ENCODE data around the gene UBE2E2. TPM values are rescaled to one million over a fixed set of nuclear protein-coding genes. Genes with fewer than 3 reads are reported as not detected.
A peak's percentile ranks its signal among the peaks of the same experiment; 100 is the strongest.

Gene UBE2E2
- total RNA-seq, 2 experiments from 2014 or later: 41.1 to 48.8 TPM

DNA sequence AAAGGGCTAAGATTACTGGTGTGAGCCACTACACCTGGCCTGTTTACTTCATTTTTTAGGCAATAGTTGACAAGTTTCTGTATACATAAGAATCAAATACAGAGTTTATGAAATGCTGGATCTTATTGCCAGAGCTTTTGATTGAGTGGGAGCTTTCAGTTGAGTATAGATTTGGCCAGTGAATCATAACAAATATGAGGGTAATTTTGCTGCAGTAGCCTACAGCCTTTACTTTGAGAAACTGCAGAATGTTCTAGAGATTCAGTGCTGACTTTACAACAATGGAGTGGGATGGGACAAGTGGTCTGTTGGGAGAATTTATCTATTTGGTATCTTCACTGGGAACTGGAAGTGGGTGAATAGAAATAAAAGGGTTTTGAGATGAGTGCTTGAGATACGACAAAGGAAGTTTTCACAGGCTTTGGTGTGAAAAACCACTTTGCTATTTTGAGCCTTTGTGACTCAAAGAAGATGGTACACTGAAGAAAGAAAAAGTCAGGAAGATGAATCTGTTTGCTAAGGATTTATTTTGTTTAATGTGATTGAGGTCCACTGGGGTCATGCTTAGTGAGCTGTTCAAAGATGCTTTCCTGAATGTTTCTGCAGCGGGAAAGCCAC lies 227.8 kb downstream of the UBE2E2 start:
- H3K4me2 ChIP-seq (ENCODE audit: low read length): peak overlapping the region; percentile 25
- no peaks in the 10 kb centered on the region for H4K20me1 ChIP-seq (ENCODE audit: insufficient read depth, low read length)
- H3K9me2 ChIP-seq (ENCODE audit: insufficient read depth, low read length): no peaks in the 10 kb centered on the region
- H3K79me2 ChIP-seq (ENCODE audit: insufficient read depth, low read depth, low read length): peaks cover 17% of the 10 kb centered on the region; the same call in 1 of the 2 replicates
- peak overlapping the region; percentile 19; the same call in 1 of the 2 replicates for H2AFZ ChIP-seq (ENCODE audit: low read length)
- H3K4me1 ChIP-seq (ENCODE audit: insufficient read depth, low read length, poor library complexity, severe bottlenecking): peaks cover 43% of the 10 kb centered on the region
- TF ChIP-seq CTCF (conservative IDR thresholded peaks at IDR 0.05; ENCODE audit: low read length): no peak
- no peak for TF ChIP-seq EZH2phosphoT487 (IDR thresholded peaks at IDR 0.05; ENCODE audit: borderline replicate concordance, low read depth, low read length)
- DNase-seq (ENCODE audit: low spot score): no peak
- no peak overlapping the region for H3K4me3 ChIP-seq (ENCODE audit: low read depth, low read length, poor library complexity, severe bottlenecking)
- intact Hi-C loops (cut with micrococcal nuclease; ENCODE audit: unreplicated experiment): no loop called here
- POLR2A ChIA-PET: interaction anchor here (0.6 to 6.0 kb wide), 9 partner anchors 9 to 224 kb away, joined by 3 to 24 read pairs (median 4); no protein-coding TSS in a partner anchor
- CTCF ChIA-PET (ENCODE audit: unreplicated experiment): interaction anchor here (1.7 kb wide), 1 partner anchor 10 kb away, joined by 6 read pairs; no protein-coding TSS in a partner anchor
- no TSS peak for BruUV-seq (replicated peaks)
- no peaks in the 10 kb centered on the region; the same call in 1 of the 2 replicates for H3K36me3 ChIP-seq (ENCODE audit: insufficient read depth, low read length)
- H3K27ac ChIP-seq (ENCODE audit: low read depth, low read length, poor library complexity, severe bottlenecking): no peak overlapping the region
- H3K9me3 ChIP-seq (ENCODE audit: low read length): peaks cover 9% of the 10 kb centered on the region; the same call in 1 of the 2 replicates

DNA sequence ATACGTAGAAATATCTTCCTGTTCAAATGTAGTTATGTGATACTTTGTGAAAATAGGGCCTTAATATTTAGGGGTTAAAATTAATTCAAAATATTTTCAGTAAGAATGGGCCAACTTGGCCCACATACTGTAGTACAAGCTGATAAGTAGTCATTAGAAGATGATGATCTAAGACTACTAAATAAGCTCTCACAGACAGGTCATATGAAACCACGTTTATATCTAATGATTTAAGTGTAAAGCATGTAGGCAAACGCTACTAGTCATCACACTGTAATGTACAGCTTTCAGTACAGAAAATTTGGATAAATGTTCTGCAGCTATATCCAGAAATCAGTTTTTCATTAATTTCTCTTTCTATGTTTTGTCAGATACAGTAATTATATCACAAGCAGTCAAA lies 228.6 kb downstream of the UBE2E2 start:
- H2AFZ ChIP-seq (ENCODE audit: low read length): peak overlapping the region; percentile 30; the same call in 1 of the 2 replicates
- POLR2A ChIA-PET: interaction anchor here (0.7 to 6.0 kb wide), 12 partner anchors 8 to 90 kb away, joined by 3 to 24 read pairs (median 4); no protein-coding TSS in a partner anchor
- CTCF ChIA-PET (ENCODE audit: unreplicated experiment): interaction anchor here (1.7 kb wide), 1 partner anchor 9 kb away, joined by 6 read pairs; no protein-coding TSS in a partner anchor
- H3K4me1 ChIP-seq (ENCODE audit: insufficient read depth, low read length, poor library complexity, severe bottlenecking): peaks cover 48% of the 10 kb centered on the region
- no peaks in the 10 kb centered on the region; the same call in 1 of the 2 replicates for H3K36me3 ChIP-seq (ENCODE audit: insufficient read depth, low read length)
- peaks cover 17% of the 10 kb centered on the region; the same call in 1 of the 2 replicates for H3K79me2 ChIP-seq (ENCODE audit: insufficient read depth, low read depth, low read length)
- no TSS peak for BruUV-seq (replicated peaks)
- no peaks in the 10 kb centered on the region for H4K20me1 ChIP-seq (ENCODE audit: insufficient read depth, low read length)
- H3K9me3 ChIP-seq (ENCODE audit: low read length): 0 out of 2 replicates have a peak, but pooled peaks cover under 1% of the 10 kb centered on the region
- no peak for TF ChIP-seq CTCF (conservative IDR thresholded peaks at IDR 0.05; ENCODE audit: low read length)
- TF ChIP-seq EZH2phosphoT487 (IDR thresholded peaks at IDR 0.05; ENCODE audit: borderline replicate concordance, low read depth, low read length): no peak
- no peak for DNase-seq (ENCODE audit: low spot score)
- intact Hi-C loops (cut with micrococcal nuclease; ENCODE audit: unreplicated experiment): no loop called here
- no peaks in the 10 kb centered on the region for H3K9me2 ChIP-seq (ENCODE audit: insufficient read depth, low read length)
- H3K4me2 ChIP-seq (ENCODE audit: low read length): peak overlapping the region; percentile 25
- no peak overlapping the region for H3K4me3 ChIP-seq (ENCODE audit: low read depth, low read length, poor library complexity, severe bottlenecking)
- H3K27ac ChIP-seq (ENCODE audit: low read depth, low read length, poor library complexity, severe bottlenecking): no peak overlapping the region

DNA sequence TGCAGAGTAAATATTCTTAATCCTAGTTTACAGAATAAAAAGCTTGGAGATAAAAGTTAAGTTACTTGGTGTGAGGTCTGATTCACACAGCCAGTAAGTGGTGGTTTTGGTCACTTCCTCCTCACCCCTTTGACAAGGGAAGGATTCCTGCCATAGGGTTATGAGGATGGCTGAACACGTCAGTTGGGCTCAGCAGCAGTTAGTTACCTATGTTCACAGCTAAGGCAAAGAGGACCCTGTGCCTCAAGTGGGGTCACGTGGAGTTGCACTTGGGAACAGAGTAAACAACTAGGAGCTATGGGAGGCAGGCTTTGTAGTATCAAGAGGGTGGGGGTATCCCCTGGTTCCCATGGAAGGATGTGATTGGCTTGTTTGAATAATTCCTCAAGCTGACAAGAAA lies 232.2 kb downstream of the UBE2E2 start:
- no peak overlapping the region for H3K4me3 ChIP-seq (ENCODE audit: low read depth, low read length, poor library complexity, severe bottlenecking)
- intact Hi-C loops (cut with micrococcal nuclease; ENCODE audit: unreplicated experiment): no loop called here
- peak overlapping the region; percentile 43 for H3K4me2 ChIP-seq (ENCODE audit: low read length)

More for the DNA sequence above, 232.2 kb downstream of the UBE2E2 start:
- peak; percentile 57 for DNase-seq (ENCODE audit: low spot score)
- ChIA-PET CTCF (ENCODE audit: unreplicated experiment) (no interaction called here), POLR2A (interaction anchor here (1.1 to 6.0 kb wide), 4 partner anchors 12 to 214 kb away, joined by 3 to 24 read pairs (median 4); no protein-coding TSS in a partner anchor)
- Histone ChIP-seq H3K4me1 (ENCODE audit: insufficient read depth, low read length, poor library complexity, severe bottlenecking) (peaks cover 79% of the 10 kb centered on the region), H3K9me3 (ENCODE audit: low read length) (no peaks in the 10 kb centered on the region), H3K79me2 (ENCODE audit: insufficient read depth, low read depth, low read length) (peaks cover 17% of the 10 kb centered on the region; the same call in 1 of the 2 replicates), H3K9me2 (ENCODE audit: insufficient read depth, low read length) (no peaks in the 10 kb centered on the region), H3K36me3 (ENCODE audit: insufficient read depth, low read length) (no peaks in the 10 kb centered on the region; the same call in 1 of the 2 replicates), H2AFZ (ENCODE audit: low read length) (peak overlapping the region; percentile 32; the same call in 1 of the 2 replicates), H3K27ac (ENCODE audit: low read depth, low read length, poor library complexity, severe bottlenecking) (peak overlapping the region; percentile 6), H4K20me1 (ENCODE audit: insufficient read depth, low read length) (no peaks in the 10 kb centered on the region)
- TF ChIP-seq EZH2phosphoT487 (IDR thresholded peaks at IDR 0.05; ENCODE audit: borderline replicate concordance, low read depth, low read length) (no peak), CTCF (conservative IDR thresholded peaks at IDR 0.05; ENCODE audit: low read length) (0 out of 2 replicates have a peak, but pooled peaks have one; percentile 22)
- BruUV-seq (replicated peaks): no TSS peak

Data from OCI-LY7 (cell line).